PFSK-1 (cell line): ENCODE data around the gene ABHD16A.

ENCODE experiments used
- FOXP2 ChIP-seq: optimal IDR thresholded peaks from 2 replicates; pipeline ENCODE3; 2011; ENCODE audit warnings: borderline replicate concordance, control low read depth, inconsistent platforms; ENCODE audit not compliant: insufficient read depth; ENCODE audit errors: extremely low read length, extremely low read depth
- POLR2AphosphoS5 ChIP-seq: IDR thresholded peaks from 2 replicates; pipeline ENCODE4 v1.6.1; 2012; ENCODE audit warnings: low read depth, mild to moderate bottlenecking, control low read depth, low read length, moderate library complexity
- REST ChIP-seq, 2 experiments: IDR thresholded peaks; 2 replicates each; pipeline versions ENCODE4 v1.6.1 to v1.8.0; 2011 to 2012; ENCODE audit warnings: low read depth in 2 of 2, low read length in 2 of 2, control low read depth in 1 of 2, inconsistent platforms in 1 of 2, mild to moderate bottlenecking in 1 of 2, moderate library complexity in 1 of 2; ENCODE audit not compliant: insufficient read depth in 1 of 2
- SIN3A ChIP-seq: IDR thresholded peaks from 2 replicates; pipeline ENCODE4 v1.6.1; 2012; ENCODE audit warnings: mild to moderate bottlenecking, low read length, moderate library complexity, borderline replicate concordance; ENCODE audit not compliant: insufficient read depth
- TAF1 ChIP-seq: IDR thresholded peaks from 2 replicates; pipeline ENCODE4 v1.6.1; 2012; ENCODE audit warnings: low read length, control low read depth, borderline replicate concordance; ENCODE audit not compliant: insufficient read depth

The ABHD16A gene

GRCh38 chr6:31665501-31666336 is 37.4 kb downstream of the ABHD16A start, which contains the start of gene CSNK2B:
Gene CSNK2B, plus strand, starts transcription at chr6:31666080. Its CDS starts 752 bp downstream, at chr6:31666832.
- TF ChIP-seq POLR2AphosphoS5 (peak; percentile 83), FOXP2 (peak; percentile 9), REST (IDR thresholded peaks at IDR 0.05; ENCODE audit: insufficient read depth in 1 of 2, low read depth in 2 of 2, low read length in 2 of 2) (0 out of 4 replicates have a peak, but pooled peaks of 1 of the 2 experiments have one; percentile 21), SIN3A (peak; percentile 86; the same call in 1 of the 2 replicates), TAF1 (peak; percentile 79)

DNA sequence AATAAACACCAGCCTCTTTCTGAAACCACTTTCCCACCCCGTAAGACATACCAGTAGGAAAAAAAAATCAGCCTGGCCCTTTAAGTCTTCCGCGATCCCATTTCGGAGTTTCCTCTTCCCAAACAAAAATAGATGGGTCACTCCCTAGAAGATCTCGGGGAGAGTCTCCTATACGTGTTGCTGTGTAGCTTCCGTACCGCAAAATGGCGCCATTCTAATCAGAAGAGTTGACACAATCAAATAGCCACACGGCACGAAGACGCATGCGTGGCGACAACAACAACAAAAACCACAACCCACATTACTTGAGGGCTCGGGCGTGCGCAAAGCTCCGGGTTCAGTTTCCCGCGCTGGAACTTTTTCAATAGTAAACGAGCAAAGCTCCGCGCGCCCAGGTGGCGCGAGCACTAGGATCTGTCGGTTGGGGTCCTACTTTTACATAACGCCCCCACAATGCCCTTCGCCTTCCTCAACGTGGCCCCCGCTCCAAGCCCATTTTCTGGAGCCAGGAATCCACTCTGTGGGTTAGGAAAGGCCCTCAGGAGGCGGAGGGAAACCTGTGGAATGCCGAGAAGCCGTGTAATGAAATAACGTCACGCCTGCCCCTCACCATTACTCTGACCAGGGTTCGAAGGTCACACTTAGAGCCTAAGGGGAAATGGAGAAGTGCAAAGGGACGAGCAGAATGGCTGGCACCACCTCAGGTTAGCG is 38.2 kb downstream of the ABHD16A start, which contains the start of gene GPANK1:
Gene GPANK1, minus strand, starts transcription at position 208 of the 711 bp plus-strand sequence. CDS start 519 bp downstream, outside the sequence.
- TF ChIP-seq POLR2AphosphoS5 (peak; percentile 56), SIN3A (0 out of 2 replicates have a peak, but pooled peaks have one; percentile 66), TAF1 (no peak), FOXP2 (peak; percentile 95), REST (IDR thresholded peaks at IDR 0.05; ENCODE audit: insufficient read depth in 1 of 2, low read depth in 2 of 2, low read length in 2 of 2) (no peak)

DNA sequence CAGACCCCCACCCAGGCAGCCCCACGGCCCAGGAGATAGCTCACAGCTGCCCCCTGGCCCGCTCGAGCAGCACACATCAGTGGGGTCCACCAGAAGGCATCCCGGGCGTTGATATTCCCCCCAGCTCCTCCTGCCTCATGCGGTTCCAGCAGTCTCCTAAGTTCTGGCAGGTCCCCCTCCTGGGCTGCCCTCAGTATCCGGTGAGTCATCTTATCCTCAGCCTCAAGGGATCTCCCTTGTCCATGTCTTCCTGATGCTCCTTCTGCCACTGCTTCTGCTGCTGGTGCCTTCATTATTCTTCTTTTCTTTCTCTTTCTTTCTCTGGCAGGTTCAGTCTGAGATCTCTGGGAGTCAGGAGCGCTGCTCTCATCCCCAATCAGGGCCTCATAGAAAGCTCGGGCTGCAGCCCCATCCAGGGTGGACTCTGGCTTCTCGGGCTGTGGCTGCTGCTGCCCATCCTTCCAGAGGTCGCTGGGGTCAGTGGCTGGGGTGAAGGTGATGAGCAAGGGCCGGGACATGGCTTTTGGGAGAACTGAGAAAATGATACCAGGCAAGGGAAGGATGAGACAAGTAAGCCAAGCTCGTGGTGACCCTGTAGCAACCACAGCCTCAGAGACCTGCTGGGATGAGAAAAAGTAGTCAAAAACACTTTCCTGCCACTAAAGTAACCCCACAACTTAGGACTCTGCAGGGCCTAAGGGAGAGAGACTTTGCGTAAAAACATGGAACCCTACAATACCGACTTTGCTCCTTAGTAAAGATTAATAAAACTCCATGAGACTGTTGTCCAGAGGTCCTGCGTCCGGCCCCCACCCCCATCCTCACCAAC is 38.9 kb downstream of the ABHD16A start:
- TF ChIP-seq REST (IDR thresholded peaks at IDR 0.05; ENCODE audit: insufficient read depth in 1 of 2, low read depth in 2 of 2, low read length in 2 of 2) (no peak), POLR2AphosphoS5 (no peak), SIN3A (no peak), FOXP2 (no peak), TAF1 (no peak)

DNA sequence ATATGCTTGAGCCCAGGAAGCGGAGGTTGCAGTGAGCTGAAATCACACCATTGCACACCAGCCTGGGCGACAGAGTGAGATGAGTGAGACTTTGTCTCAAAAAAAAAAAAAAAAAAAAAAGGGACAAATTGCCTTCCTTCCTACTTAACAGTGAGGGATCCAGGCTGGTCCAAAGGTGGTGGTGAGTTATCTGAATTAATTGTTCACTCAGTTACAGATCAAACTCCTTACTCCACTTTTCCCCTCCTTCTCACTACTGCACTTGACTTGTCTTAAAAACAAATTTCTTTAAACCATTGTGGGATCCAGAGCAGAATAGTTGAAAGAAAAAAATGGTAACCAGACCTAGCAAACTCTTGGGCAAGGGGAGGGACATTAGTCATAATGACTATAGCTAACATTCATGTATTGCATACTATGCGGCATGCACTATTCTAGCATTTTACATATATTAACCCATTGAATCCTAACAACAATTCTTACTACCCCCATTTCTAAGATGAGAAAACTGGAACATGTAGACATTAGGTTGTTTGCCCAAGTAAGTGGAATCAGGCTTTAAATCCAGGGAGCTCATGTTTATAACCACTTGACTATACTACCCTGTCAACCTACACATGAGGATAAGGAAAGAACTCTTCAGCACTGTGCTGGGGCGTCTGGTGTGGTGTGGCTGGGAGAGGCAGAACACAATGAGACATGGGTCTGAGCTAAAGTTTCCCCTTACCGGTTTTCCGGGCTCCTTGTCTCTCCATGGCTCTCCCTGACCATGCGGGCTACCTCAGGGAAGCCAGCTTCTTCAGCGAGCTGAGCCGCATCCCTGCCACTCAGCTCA is 39.8 kb downstream of the ABHD16A start:
- TF ChIP-seq REST (IDR thresholded peaks at IDR 0.05; ENCODE audit: insufficient read depth in 1 of 2, low read depth in 2 of 2, low read length in 2 of 2) (no peak), FOXP2 (no peak), SIN3A (no peak), TAF1 (no peak)
